Measurements from ENCODE around the gene AMACR. TPM values are rescaled to one million over a fixed set of nuclear protein-coding genes. Genes with fewer than 3 reads are reported as not detected.

Gene AMACR
- total and polyA plus RNA-seq, 4 experiments from 2014 or later: 5.2 to 9.2 (median 7.4) TPM

DNA sequence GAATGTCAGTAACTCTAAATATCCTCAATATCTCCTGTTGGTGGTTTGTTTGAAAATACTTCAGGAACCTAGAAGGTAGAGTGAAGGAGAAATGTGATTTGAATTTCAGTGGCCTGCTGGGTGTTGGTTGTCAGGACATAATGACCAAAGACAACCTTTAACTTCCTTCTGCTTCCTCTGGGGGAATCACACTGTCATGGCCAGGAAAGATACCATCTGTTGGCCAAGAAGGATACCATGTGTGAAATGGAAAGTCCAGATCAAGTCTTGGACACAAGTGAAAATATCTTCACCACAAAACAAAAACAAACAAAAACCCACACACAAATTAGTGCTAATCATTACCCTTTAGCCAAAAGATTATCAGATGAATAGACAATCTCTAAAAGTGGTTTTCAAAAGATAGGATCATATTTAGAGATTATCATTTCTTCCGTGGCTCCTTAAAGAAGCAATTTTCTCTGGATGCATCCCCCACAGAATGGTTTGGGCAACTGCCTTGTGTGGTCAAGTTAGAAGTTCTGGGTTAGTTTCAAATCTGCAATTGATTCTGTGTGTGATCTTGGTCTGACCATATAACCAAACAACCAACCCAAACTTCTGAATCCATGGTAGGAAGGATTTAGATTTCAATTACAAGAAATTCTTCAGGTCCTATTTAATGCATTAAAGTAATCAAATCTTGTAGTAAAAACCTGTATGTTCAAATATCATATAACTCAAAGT is 33.6 kb upstream of the AMACR start:
- CTCF ChIA-PET (ENCODE audit: partially characterized antibody): no interaction called here
- peak overlapping the region in 2 of 7 donors; percentile 24 to 33 for H3K27ac Mint-ChIP-seq
- DNase-seq: no peak
- Histone ChIP-seq H3K4me1 (ENCODE audit: insufficient read depth, low read length) (no peaks in the 10 kb centered on the region), H3K4me3 (ENCODE audit: low read length in 2 of 2) (no peak overlapping the region), H3K27me3 (ENCODE audit: insufficient read depth, low read length) (no peaks in the 10 kb centered on the region), H3K9me3 (ENCODE audit: control insufficient read depth in 1 of 2, low read length in 2 of 2) (no peaks in the 10 kb centered on the region), H3K27ac (ENCODE audit: low read depth, low read length) (no peak overlapping the region), H3K36me3 (ENCODE audit: insufficient read depth, low read length) (no peaks in the 10 kb centered on the region)
- no peak overlapping the region for H3K4me3 Mint-ChIP-seq
- no peaks in the 10 kb centered on the region for H3K27me3 Mint-ChIP-seq
- peaks cover 0 to 4% (median 0%) of the 10 kb centered on the region in 4 donors for H3K4me1 Mint-ChIP-seq
- intact Hi-C loops (cut with micrococcal nuclease): no loop called here
- POLR2A ChIA-PET (ENCODE audit: partially characterized antibody): interaction anchor here (1.3 kb wide), 1 partner anchor 34 kb away, joined by 3 read pairs; the partner anchor contains the start of gene AMACR
- H3K36me3 Mint-ChIP-seq: peaks cover 10 to 21% of the 10 kb centered on the region in 2 donors
- H3K9me3 Mint-ChIP-seq: no peaks in the 10 kb centered on the region

DNA sequence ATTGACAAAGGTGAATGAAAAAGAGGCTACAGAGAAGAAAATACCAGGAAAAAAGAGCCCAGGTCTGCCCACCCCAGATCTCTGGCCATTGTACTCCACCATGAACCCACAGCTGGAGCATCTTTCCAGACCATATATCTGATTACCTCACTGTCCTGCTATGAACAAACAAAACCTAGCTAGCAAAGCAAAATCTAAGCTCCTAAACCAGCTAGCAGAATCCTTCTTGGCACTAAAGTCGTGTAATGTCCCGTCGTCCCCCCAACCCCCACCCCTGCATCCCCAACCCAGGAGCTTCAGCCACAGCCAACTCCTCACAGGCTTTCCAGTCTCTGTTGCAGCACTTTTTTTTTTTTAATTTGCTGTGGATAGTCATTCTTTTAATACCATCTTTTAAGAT is 32.6 kb upstream of the AMACR start:
- Histone ChIP-seq H3K4me1 (ENCODE audit: insufficient read depth, low read length) (no peaks in the 10 kb centered on the region), H3K36me3 (ENCODE audit: insufficient read depth, low read length) (no peaks in the 10 kb centered on the region), H3K4me3 (ENCODE audit: low read length in 2 of 2) (no peak overlapping the region), H3K9me3 (ENCODE audit: control insufficient read depth in 1 of 2, low read length in 2 of 2) (no peaks in the 10 kb centered on the region), H3K27ac (ENCODE audit: low read depth, low read length) (no peak overlapping the region), H3K27me3 (ENCODE audit: insufficient read depth, low read length) (no peaks in the 10 kb centered on the region)
- H3K9me3 Mint-ChIP-seq: no peaks in the 10 kb centered on the region
- H3K4me1 Mint-ChIP-seq: no peaks in the 10 kb centered on the region
- intact Hi-C loops (cut with micrococcal nuclease): no loop called here
- ChIA-PET POLR2A (ENCODE audit: partially characterized antibody) (no interaction called here), CTCF (ENCODE audit: partially characterized antibody) (no interaction called here)
- H3K27me3 Mint-ChIP-seq: no peaks in the 10 kb centered on the region
- H3K4me3 Mint-ChIP-seq: no peak overlapping the region
- no peak overlapping the region for H3K27ac Mint-ChIP-seq
- H3K36me3 Mint-ChIP-seq: peaks cover 13 to 21% of the 10 kb centered on the region in 2 donors
- no peak for DNase-seq

DNA sequence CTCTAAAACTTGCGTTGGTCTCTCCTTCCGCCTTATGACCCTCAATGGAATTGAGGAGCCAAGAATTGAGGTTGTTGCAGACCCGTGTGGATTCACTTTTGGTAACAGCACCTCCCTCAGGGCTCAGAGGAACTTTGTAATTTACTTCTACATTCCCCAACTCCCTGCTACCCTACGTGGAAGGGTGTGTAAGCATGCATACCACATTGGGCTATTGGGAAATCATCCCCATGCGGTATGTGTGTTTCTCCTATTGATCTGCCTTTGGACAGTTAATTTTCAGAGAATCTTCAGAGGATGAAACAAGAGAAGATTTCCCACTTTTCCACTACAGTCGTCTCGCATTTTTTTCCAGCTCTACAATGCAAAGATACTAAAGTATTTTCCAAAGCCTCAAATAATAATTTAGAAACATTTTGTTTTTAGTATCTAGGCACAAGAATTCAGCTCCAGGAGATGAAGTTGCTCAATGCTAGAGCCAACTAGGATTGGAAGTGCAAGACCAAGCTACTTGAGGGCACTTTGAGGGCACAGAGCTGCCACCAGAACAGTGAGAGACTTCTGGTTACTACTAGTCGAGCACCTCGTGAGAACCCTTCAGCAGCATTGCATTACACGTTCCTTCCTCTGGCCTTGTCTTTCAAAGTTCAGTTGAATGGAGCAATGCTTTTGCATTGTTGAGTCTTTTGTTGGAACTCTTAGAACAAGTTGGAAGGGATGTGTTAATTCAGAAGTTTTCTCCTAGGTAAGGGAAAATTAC is 31.7 kb upstream of the AMACR start:
- Mint-ChIP-seq H3K4me1 (no peaks in the 10 kb centered on the region), H3K4me3 (no peak overlapping the region), H3K36me3 (peaks cover 20 to 27% of the 10 kb centered on the region in 2 donors), H3K27me3 (no peaks in the 10 kb centered on the region), H3K27ac (no peak overlapping the region), H3K9me3 (no peaks in the 10 kb centered on the region)
- CTCF ChIA-PET (ENCODE audit: partially characterized antibody): interaction anchor here (1.3 kb wide), 1 partner anchor 13 kb away, joined by 4 read pairs; no protein-coding TSS in a partner anchor
- intact Hi-C loops (cut with micrococcal nuclease): no loop called here
- no peak overlapping the region for H3K4me3 ChIP-seq (ENCODE audit: low read length in 2 of 2)
- no peaks in the 10 kb centered on the region for H3K4me1 ChIP-seq (ENCODE audit: insufficient read depth, low read length)
- DNase-seq: no peak
- no peaks in the 10 kb centered on the region for H3K27me3 ChIP-seq (ENCODE audit: insufficient read depth, low read length)
- POLR2A ChIA-PET (ENCODE audit: partially characterized antibody): interaction anchor here (0.7 kb wide), 1 partner anchor 31 kb away, joined by 4 read pairs; the partner anchor contains the start of gene AMACR
- no peaks in the 10 kb centered on the region for H3K36me3 ChIP-seq (ENCODE audit: insufficient read depth, low read length)
- H3K9me3 ChIP-seq (ENCODE audit: control insufficient read depth in 1 of 2, low read length in 2 of 2): no peaks in the 10 kb centered on the region
- H3K27ac ChIP-seq (ENCODE audit: low read depth, low read length): no peak overlapping the region

DNA sequence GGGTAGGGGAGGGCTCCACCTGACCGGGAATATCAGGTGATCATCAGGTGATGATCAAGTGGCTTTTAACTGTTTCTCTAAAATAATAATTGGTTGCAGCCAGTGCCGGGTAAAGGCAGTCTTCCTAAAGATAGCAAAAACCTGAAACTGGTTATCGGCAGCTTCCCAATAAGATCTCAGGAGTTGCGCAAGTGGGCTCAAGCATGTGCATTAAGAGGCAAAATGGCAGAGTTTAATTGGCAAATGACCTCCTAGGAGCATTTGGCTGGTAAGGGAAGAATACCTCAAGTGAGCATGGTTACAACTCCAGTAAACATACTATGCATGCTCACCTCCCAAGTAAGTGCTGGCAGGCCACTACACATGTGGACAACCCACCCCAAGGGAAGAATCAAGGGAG is 31.0 kb upstream of the AMACR start:
- no peaks in the 10 kb centered on the region for H3K4me1 Mint-ChIP-seq
- Histone ChIP-seq H3K4me3 (ENCODE audit: low read length in 2 of 2) (no peak overlapping the region), H3K27ac (ENCODE audit: low read depth, low read length) (no peak overlapping the region), H3K27me3 (ENCODE audit: insufficient read depth, low read length) (no peaks in the 10 kb centered on the region), H3K4me1 (ENCODE audit: insufficient read depth, low read length) (no peaks in the 10 kb centered on the region), H3K9me3 (ENCODE audit: control insufficient read depth in 1 of 2, low read length in 2 of 2) (no peaks in the 10 kb centered on the region), H3K36me3 (ENCODE audit: insufficient read depth, low read length) (no peaks in the 10 kb centered on the region)
- H3K36me3 Mint-ChIP-seq: peaks cover 23 to 28% of the 10 kb centered on the region in 2 donors
- H3K27me3 Mint-ChIP-seq: no peaks in the 10 kb centered on the region
- DNase-seq: no peak
- POLR2A ChIA-PET (ENCODE audit: partially characterized antibody): no interaction called here
- intact Hi-C loops (cut with micrococcal nuclease): no loop called here
- peak overlapping the region in 1 of 7 donors; percentile 35 for H3K27ac Mint-ChIP-seq
- CTCF ChIA-PET (ENCODE audit: partially characterized antibody): interaction anchor here (1.1 to 1.3 kb wide), 2 partner anchors 14 to 41 kb away, joined by 4 read pairs; no protein-coding TSS in a partner anchor
- no peaks in the 10 kb centered on the region for H3K9me3 Mint-ChIP-seq
- no peak overlapping the region for H3K4me3 Mint-ChIP-seq

DNA sequence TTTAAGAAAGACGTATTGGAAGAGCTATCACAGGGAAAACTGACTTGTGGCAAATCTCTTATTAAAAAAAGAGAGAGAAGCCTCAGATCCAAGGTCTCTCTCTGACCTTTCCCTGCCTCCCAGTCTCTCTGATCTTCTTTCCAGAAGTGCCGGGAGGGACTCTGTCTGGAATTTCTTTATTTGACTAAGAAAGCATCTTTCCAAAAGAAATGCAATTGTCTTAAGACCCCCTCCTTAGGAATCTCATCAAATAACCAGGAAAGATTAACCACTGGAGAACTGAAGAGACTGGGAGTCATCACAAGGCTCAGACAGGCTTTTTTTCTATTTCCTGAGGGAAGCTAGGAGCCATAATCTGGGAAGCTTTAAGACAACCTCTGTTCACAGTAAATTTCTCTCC is 30.5 kb upstream of the AMACR start:
- H3K4me1 Mint-ChIP-seq: peaks cover 0 to under 1% (median 0%) of the 10 kb centered on the region in 4 donors
- CTCF ChIA-PET (ENCODE audit: partially characterized antibody): interaction anchor here (1.1 kb wide), 1 partner anchor 41 kb away, joined by 4 read pairs; no protein-coding TSS in a partner anchor
- intact Hi-C loops (cut with micrococcal nuclease): no loop called here

DNA sequence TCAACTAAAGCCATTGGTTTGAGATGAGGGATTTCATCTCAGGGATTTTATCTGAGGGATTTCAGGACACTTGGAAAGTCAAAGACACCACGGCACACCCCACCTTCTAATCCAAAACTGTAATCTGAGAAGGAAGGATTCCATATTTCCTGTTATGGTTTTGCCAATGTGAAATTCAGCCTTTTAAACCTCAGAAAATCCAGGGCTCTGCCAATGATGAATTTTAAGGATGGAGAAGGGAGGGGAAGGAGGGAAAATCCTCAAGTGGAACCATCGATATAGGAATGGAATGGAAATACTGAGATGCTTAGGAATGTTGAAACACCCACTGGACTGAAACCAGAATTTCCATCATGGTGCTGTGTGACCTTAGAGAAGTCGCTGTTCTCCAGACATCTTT is 29.9 kb upstream of the AMACR start:
- Histone ChIP-seq H3K36me3 (ENCODE audit: insufficient read depth, low read length) (no peaks in the 10 kb centered on the region), H3K4me1 (ENCODE audit: insufficient read depth, low read length) (no peaks in the 10 kb centered on the region), H3K4me3 (ENCODE audit: low read length in 2 of 2) (no peak overlapping the region), H3K9me3 (ENCODE audit: control insufficient read depth in 1 of 2, low read length in 2 of 2) (no peaks in the 10 kb centered on the region), H3K27ac (ENCODE audit: low read depth, low read length) (no peak overlapping the region), H3K27me3 (ENCODE audit: insufficient read depth, low read length) (no peaks in the 10 kb centered on the region)
- Mint-ChIP-seq H3K4me1 (peaks cover 0 to 4% (median 0%) of the 10 kb centered on the region in 4 donors), H3K36me3 (peaks cover 30 to 37% of the 10 kb centered on the region in 2 donors), H3K4me3 (no peak overlapping the region), H3K9me3 (no peaks in the 10 kb centered on the region), H3K27ac (no peak overlapping the region), H3K27me3 (no peaks in the 10 kb centered on the region)
- ChIA-PET CTCF (ENCODE audit: partially characterized antibody) (interaction anchor here (1.1 kb wide), 1 partner anchor 40 kb away, joined by 4 read pairs; no protein-coding TSS in a partner anchor), POLR2A (ENCODE audit: partially characterized antibody) (no interaction called here)
- intact Hi-C loops (cut with micrococcal nuclease): no loop called here
- no peak for DNase-seq

More for the DNA sequence above, 30.5 kb upstream of the AMACR start:
- DNase-seq: no peak
- Mint-ChIP-seq H3K27me3 (no peaks in the 10 kb centered on the region), H3K9me3 (no peaks in the 10 kb centered on the region), H3K27ac (no peak overlapping the region), H3K36me3 (peaks cover 25 to 31% of the 10 kb centered on the region in 2 donors), H3K4me3 (no peak overlapping the region)
- H3K27me3 ChIP-seq (ENCODE audit: insufficient read depth, low read length): no peaks in the 10 kb centered on the region
- H3K4me3 ChIP-seq (ENCODE audit: low read length in 2 of 2): no peak overlapping the region
- H3K27ac ChIP-seq (ENCODE audit: low read depth, low read length): no peak overlapping the region
- H3K36me3 ChIP-seq (ENCODE audit: insufficient read depth, low read length): no peaks in the 10 kb centered on the region
- H3K9me3 ChIP-seq (ENCODE audit: control insufficient read depth in 1 of 2, low read length in 2 of 2): no peaks in the 10 kb centered on the region
- POLR2A ChIA-PET (ENCODE audit: partially characterized antibody): no interaction called here
- H3K4me1 ChIP-seq (ENCODE audit: insufficient read depth, low read length): no peaks in the 10 kb centered on the region

DNA sequence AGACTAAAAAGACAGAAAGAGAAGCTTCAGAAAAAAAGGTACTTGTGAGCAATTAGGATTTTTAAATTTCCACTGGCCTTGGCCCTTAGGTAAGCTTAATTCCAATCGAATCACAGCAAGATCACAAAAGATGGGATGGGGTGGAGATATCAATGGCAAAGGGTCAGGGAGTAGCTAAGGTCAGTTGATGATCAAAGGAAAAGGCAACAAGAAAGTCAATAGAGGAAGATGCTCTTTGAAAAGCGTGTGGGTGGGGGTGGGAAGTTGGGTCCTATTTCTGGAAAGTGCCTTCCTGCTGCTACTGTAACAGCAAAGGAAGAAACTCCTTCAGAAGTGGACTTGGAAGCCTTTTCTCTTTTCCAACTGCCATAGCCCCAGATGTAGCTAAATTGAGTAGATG is 27.9 kb upstream of the AMACR start:
- no peaks in the 10 kb centered on the region for H3K27me3 Mint-ChIP-seq
- H3K4me1 Mint-ChIP-seq: peaks cover 0 to 4% (median 0%) of the 10 kb centered on the region in 4 donors
- intact Hi-C loops (cut with micrococcal nuclease): no loop called here
- no peak for DNase-seq
- H3K27ac ChIP-seq (ENCODE audit: low read depth, low read length): no peak overlapping the region
- H3K36me3 Mint-ChIP-seq: peaks cover 32 to 38% of the 10 kb centered on the region in 2 donors
- H3K9me3 ChIP-seq (ENCODE audit: control insufficient read depth in 1 of 2, low read length in 2 of 2): no peaks in the 10 kb centered on the region
- H3K4me3 ChIP-seq (ENCODE audit: low read length in 2 of 2): no peak overlapping the region
- H3K36me3 ChIP-seq (ENCODE audit: insufficient read depth, low read length): no peaks in the 10 kb centered on the region
- no peak overlapping the region for H3K27ac Mint-ChIP-seq
- no peak overlapping the region for H3K4me3 Mint-ChIP-seq
- H3K9me3 Mint-ChIP-seq: no peaks in the 10 kb centered on the region
- no peaks in the 10 kb centered on the region for H3K27me3 ChIP-seq (ENCODE audit: insufficient read depth, low read length)
- ChIA-PET POLR2A (ENCODE audit: partially characterized antibody) (no interaction called here), CTCF (ENCODE audit: partially characterized antibody) (interaction anchor here (1.2 kb wide), 2 partner anchors 10 to 18 kb away, joined by 3 read pairs; no protein-coding TSS in a partner anchor)
- H3K4me1 ChIP-seq (ENCODE audit: insufficient read depth, low read length): no peaks in the 10 kb centered on the region
